Mesendoderm (in vitro differentiated cells): ENCODE results near the gene EEPD1.

Experiments used
- DNase-seq: peaks from one replicate; pipeline ENCODE4 v3.0.0; 2013
- H2AK5ac ChIP-seq: 2 replicates; pipeline ENCODE4 v1.6.1; 2013; ENCODE audit warnings: low read length, inconsistent platforms
- H2BK120ac ChIP-seq: 2 replicates; pipeline ENCODE4 v1.6.1; 2013; ENCODE audit warnings: low read depth, mild to moderate bottlenecking, low read length, moderate library complexity, mixed read lengths
- H2BK15ac ChIP-seq: replicated peaks from 2 replicates; pipeline ENCODE4 v1.6.1; 2013; ENCODE audit warnings: low read depth, mild to moderate bottlenecking, moderate library complexity
- H2BK5ac ChIP-seq: 2 replicates; pipeline ENCODE4 v1.6.1; 2013; ENCODE audit warnings: low read length, inconsistent platforms
- H3K18ac ChIP-seq: 2 replicates; pipeline ENCODE4 v1.6.1; 2013; ENCODE audit warnings: mild to moderate bottlenecking, low read length, mixed read lengths
- H3K23ac ChIP-seq: one replicate; pipeline ENCODE4 v1.6.1; 2013; ENCODE audit warnings: low read length
- H3K27ac ChIP-seq: 2 replicates; pipeline ENCODE4 v1.5.1; 2013; ENCODE audit warnings: low read depth, mild to moderate bottlenecking, inconsistent platforms, low read length, moderate library complexity
- H3K27me3 ChIP-seq: 2 replicates; pipeline ENCODE4 v1.6.1; 2013; ENCODE audit warnings: low read length, control low read depth, mild to moderate bottlenecking, inconsistent platforms; ENCODE audit not compliant: insufficient read depth, poor library complexity
- H3K36me3 ChIP-seq: 2 replicates; pipeline ENCODE4 v1.6.1; 2013; ENCODE audit warnings: low read length, inconsistent platforms; ENCODE audit not compliant: control insufficient read depth, insufficient read depth
- H3K4ac ChIP-seq: one replicate; pipeline ENCODE4 v1.6.1; 2013; ENCODE audit warnings: low read depth, mild to moderate bottlenecking, low read length, moderate library complexity
- H3K4me1 ChIP-seq: 2 replicates; pipeline ENCODE4 v1.6.1; 2013; ENCODE audit warnings: low read depth, low read length, inconsistent platforms; ENCODE audit not compliant: control insufficient read depth
- H3K4me2 ChIP-seq: 2 replicates; pipeline ENCODE4 v1.6.1; 2013; ENCODE audit warnings: low read length
- H3K4me3 ChIP-seq: 2 replicates; pipeline ENCODE4 v1.5.1; 2013; ENCODE audit warnings: mild to moderate bottlenecking, low read length
- H3K56ac ChIP-seq: one replicate; pipeline ENCODE4 v1.6.1; 2013; ENCODE audit warnings: low read length
- H3K79me1 ChIP-seq: 2 replicates; pipeline ENCODE4 v1.6.1; 2013; ENCODE audit warnings: low read length, inconsistent platforms
- H3K79me2 ChIP-seq: 2 replicates; pipeline ENCODE4 v1.6.1; 2013; ENCODE audit warnings: mild to moderate bottlenecking, low read length; ENCODE audit not compliant: control insufficient read depth, insufficient read depth
- H3K9ac ChIP-seq: 2 replicates; pipeline ENCODE4 v1.6.1; 2013; ENCODE audit warnings: low read length, inconsistent platforms
- H4K5ac ChIP-seq: one replicate; pipeline ENCODE4 v1.6.1; 2013; ENCODE audit warnings: low read length
- H4K8ac ChIP-seq: one replicate; pipeline ENCODE4 v1.6.1; 2013; ENCODE audit warnings: low read depth, mild to moderate bottlenecking, control low read depth, low read length, moderate library complexity
- WGBS: extraction: QIAGEN DNeasy Blood & Tissue Kit; methylation state at CpG from one replicate; pipeline ENCODE4 v1.1.7; 2013; ENCODE audit warnings: low lambda C conversion rate, missing lambda C conversion rate; ENCODE audit not compliant: insufficient coverage; ENCODE audit errors: extremely low coverage; 5-methylcytosine and 5-hydroxymethylcytosine counted together

The EEPD1 gene

GRCh38 chr7:36283181-36283580 is 130.1 kb downstream of the EEPD1 start:
- WGBS: no CpG with 5 or more reads among the region's 9 CpGs
- no peak for DNase-seq

DNA sequence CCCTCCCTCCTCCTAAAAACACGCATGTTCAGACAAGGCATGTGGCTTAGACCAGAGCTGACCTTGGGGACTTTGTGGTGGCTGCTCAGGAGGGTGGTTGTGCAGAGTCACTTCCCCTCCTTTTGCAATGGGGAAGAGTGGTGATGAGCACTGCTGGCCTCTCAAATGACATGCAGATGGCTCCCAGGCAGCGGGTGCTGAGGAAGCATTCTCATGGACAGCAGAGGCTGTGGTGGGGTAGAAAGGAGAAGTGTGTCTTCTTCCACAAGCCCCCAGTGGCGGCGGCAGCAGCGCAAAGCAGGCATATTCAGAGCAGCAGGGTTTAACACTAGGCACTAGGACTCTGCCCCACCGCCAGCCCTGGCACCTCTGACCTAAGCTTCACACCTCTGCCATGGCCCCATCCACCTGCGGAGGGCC is 130.7 kb downstream of the EEPD1 start:
- no peak overlapping the region for H3K23ac ChIP-seq
- DNase-seq: no peak
- no peak overlapping the region for H2BK15ac ChIP-seq

More at GRCh38 chr7:36283181-36283580, 130.1 kb downstream of the EEPD1 start:
- Histone ChIP-seq H2AK5ac (peak overlapping the region; percentile 29), H2BK5ac (no peak overlapping the region), H3K56ac (no peak overlapping the region), H4K8ac (no peak overlapping the region), H3K36me3 (no peaks in the 10 kb centered on the region), H3K4me3 (no peak overlapping the region), H2BK120ac (no peak overlapping the region), H3K4me1 (peaks cover 14% of the 10 kb centered on the region), H3K79me1 (no peaks in the 10 kb centered on the region), H3K27me3 (no peaks in the 10 kb centered on the region), H3K27ac (no peak overlapping the region), H3K4ac (no peak overlapping the region), H3K79me2 (no peaks in the 10 kb centered on the region), H4K5ac (no peak overlapping the region), H3K18ac (peak overlapping the region; percentile 7), H3K9ac (peak overlapping the region; percentile 10), H3K23ac (no peak overlapping the region), H3K4me2 (no peak overlapping the region), H2BK15ac (no peak overlapping the region)

DNA sequence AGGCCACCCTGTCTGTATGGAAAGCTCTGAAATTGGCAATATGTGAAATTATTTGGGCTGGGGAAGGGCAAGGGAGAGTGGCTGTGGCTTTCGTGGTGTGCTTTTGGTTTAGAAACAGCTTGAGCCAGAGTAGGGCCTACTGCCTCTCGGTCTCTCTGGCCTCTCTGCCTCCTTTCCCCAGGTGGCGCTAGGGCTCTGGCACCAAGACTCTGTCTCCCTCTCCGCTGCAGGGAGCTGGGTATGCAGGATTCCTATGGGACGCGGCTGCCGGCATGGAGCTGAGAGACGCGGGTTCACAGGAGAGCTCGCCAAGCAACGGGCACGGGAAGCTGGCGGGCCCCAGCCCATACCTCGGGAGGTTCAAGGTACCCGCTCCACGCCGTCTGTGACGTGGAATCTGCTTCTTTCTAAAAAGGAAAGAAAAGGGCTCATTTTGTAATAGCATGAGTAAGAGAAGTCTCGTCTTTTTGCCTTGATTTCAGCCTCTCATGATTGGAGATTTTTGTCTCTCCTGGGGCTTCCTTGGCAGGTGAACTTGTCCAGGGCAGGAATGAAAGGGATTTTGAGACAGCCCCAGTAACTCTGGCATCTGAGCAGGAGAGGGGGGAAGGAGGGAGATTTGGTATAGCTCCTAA is 131.5 kb downstream of the EEPD1 start:
- H3K79me1 ChIP-seq: no peaks in the 10 kb centered on the region
- no peak overlapping the region for H4K8ac ChIP-seq
- WGBS: no CpG with 5 or more reads among the region's 19 CpGs
- no peak overlapping the region for H3K56ac ChIP-seq
- no peak overlapping the region for H2BK15ac ChIP-seq
- H3K9ac ChIP-seq: no peak overlapping the region
- H3K4ac ChIP-seq: no peak overlapping the region
- H2BK120ac ChIP-seq: no peak overlapping the region
- peaks cover 9% of the 10 kb centered on the region for H3K4me1 ChIP-seq
- H3K27me3 ChIP-seq: no peaks in the 10 kb centered on the region
- DNase-seq: peak; percentile 66
- H3K36me3 ChIP-seq: no peaks in the 10 kb centered on the region
- H3K23ac ChIP-seq: no peak overlapping the region
- no peak overlapping the region for H3K4me3 ChIP-seq
- H3K18ac ChIP-seq: no peak overlapping the region
- no peak overlapping the region for H4K5ac ChIP-seq
- H3K79me2 ChIP-seq: no peaks in the 10 kb centered on the region
- H3K27ac ChIP-seq: no peak overlapping the region
- H3K4me2 ChIP-seq: no peak overlapping the region
- no peak overlapping the region for H2AK5ac ChIP-seq
- no peak overlapping the region for H2BK5ac ChIP-seq

More for the DNA sequence above, 130.7 kb downstream of the EEPD1 start:
- Histone ChIP-seq H3K4me1 (peaks cover 11% of the 10 kb centered on the region), H3K4ac (no peak overlapping the region), H2AK5ac (no peak overlapping the region), H3K27ac (no peak overlapping the region), H3K56ac (no peak overlapping the region), H3K9ac (no peak overlapping the region), H3K4me3 (no peak overlapping the region), H4K5ac (no peak overlapping the region), H3K4me2 (no peak overlapping the region), H2BK5ac (no peak overlapping the region), H4K8ac (no peak overlapping the region), H2BK120ac (no peak overlapping the region), H3K79me2 (no peaks in the 10 kb centered on the region), H3K79me1 (no peaks in the 10 kb centered on the region), H3K36me3 (no peaks in the 10 kb centered on the region), H3K18ac (no peak overlapping the region), H3K27me3 (no peaks in the 10 kb centered on the region)
- no CpG with 5 or more reads among the region's 7 CpGs for WGBS

- Histone ChIP-seq H3K27ac (no peak overlapping the region), H3K79me2 (no peaks in the 10 kb centered on the region), H2BK15ac (no peak overlapping the region), H3K23ac (no peak overlapping the region), H3K4ac (no peak overlapping the region), H3K79me1 (no peaks in the 10 kb centered on the region), H2BK5ac (no peak overlapping the region), H2AK5ac (no peak overlapping the region), H3K18ac (no peak overlapping the region), H3K27me3 (no peaks in the 10 kb centered on the region), H3K4me2 (no peak overlapping the region), H3K4me1 (peaks cover 9% of the 10 kb centered on the region), H4K8ac (no peak overlapping the region), H4K5ac (no peak overlapping the region), H3K56ac (no peak overlapping the region), H3K4me3 (no peak overlapping the region), H3K9ac (no peak overlapping the region), H3K36me3 (no peaks in the 10 kb centered on the region), H2BK120ac (no peak overlapping the region)
- WGBS: no CpG with 5 or more reads among the region's 9 CpGs
- no peak for DNase-seq
These were observed 132.2 kb downstream of the EEPD1 start for GRCh38 chr7:36285276-36285675.

GRCh38 chr7:36286226-36286625 is 133.2 kb downstream of the EEPD1 start:
- Histone ChIP-seq H3K27me3 (no peaks in the 10 kb centered on the region), H2BK120ac (no peak overlapping the region), H3K36me3 (no peaks in the 10 kb centered on the region), H4K5ac (no peak overlapping the region), H3K23ac (no peak overlapping the region), H3K4me2 (no peak overlapping the region), H2BK15ac (no peak overlapping the region), H3K4me1 (peaks cover 6% of the 10 kb centered on the region), H3K18ac (no peak overlapping the region), H2AK5ac (no peak overlapping the region), H3K56ac (no peak overlapping the region), H3K4ac (no peak overlapping the region), H4K8ac (no peak overlapping the region), H3K9ac (no peak overlapping the region), H2BK5ac (no peak overlapping the region), H3K79me1 (no peaks in the 10 kb centered on the region), H3K79me2 (no peaks in the 10 kb centered on the region), H3K4me3 (no peak overlapping the region), H3K27ac (no peak overlapping the region)
- no peak for DNase-seq
- WGBS: no CpG with 5 or more reads among the region's 2 CpGs

DNA sequence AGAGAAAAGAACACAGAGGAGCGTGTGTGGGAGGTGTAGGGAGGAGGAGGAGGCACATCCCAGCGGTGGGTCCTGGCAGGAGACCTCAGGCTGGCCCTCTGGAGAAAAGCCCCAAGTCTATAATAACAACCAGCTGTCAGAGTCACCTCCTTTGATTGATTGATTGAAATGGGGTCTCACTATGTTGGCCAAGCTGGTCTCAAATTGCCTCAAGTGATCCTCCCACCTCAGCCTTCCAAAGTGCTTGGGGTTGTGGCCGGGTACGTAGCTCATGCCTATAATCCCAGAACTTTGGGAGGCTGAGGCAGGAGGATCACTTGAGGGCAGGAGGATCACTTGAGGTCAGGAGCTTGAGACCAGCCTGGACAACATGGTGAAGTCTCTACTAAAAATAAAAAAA is 133.6 kb downstream of the EEPD1 start:
- Histone ChIP-seq H3K18ac (no peak overlapping the region), H2BK5ac (no peak overlapping the region), H2BK120ac (no peak overlapping the region), H3K9ac (no peak overlapping the region), H4K5ac (no peak overlapping the region), H3K36me3 (no peaks in the 10 kb centered on the region), H3K27me3 (no peaks in the 10 kb centered on the region), H3K4me1 (peaks cover 9% of the 10 kb centered on the region), H3K23ac (no peak overlapping the region), H3K79me1 (no peaks in the 10 kb centered on the region), H3K56ac (no peak overlapping the region), H3K27ac (no peak overlapping the region), H2BK15ac (no peak overlapping the region), H2AK5ac (no peak overlapping the region), H3K4me2 (no peak overlapping the region), H4K8ac (no peak overlapping the region), H3K4me3 (no peak overlapping the region), H3K4ac (no peak overlapping the region), H3K79me2 (no peaks in the 10 kb centered on the region)
- WGBS: no CpG with 5 or more reads among the region's 4 CpGs
- DNase-seq: no peak
